ENCODE data around the gene BLOC1S4. TPM values are rescaled to one million over a fixed set of nuclear protein-coding genes. Genes with fewer than 3 reads are reported as not detected.
"Not testable (repeated sequence)": the region's sequence is repeated elsewhere in the genome, so short reads cannot be mapped to it uniquely, and the experiment has no call there.

Gene BLOC1S4
- total RNA-seq: 21.4 and 23.3 TPM in 2 replicates

- Histone ChIP-seq H3K4me3 (ENCODE audit: low read depth, low read length) (peak within 1 kb of the TSS; percentile 76), H3K27me3 (ENCODE audit: control insufficient read depth, insufficient read depth, low read length) (no peaks in the 10 kb centered on the region), H3K36me3 (ENCODE audit: control insufficient read depth, insufficient read depth, low read length) (no peaks in the 10 kb centered on the region)
- no peak for TF ChIP-seq CTCF (IDR thresholded peaks at IDR 0.05; ENCODE audit: insufficient read depth, low read length, poor library complexity, severe bottlenecking)
- peak; percentile 61 for DNase-seq (ENCODE audit: low read depth)
Observed at GRCh38 chr4:6716018-6716911, at the start of gene BLOC1S4. BLOC1S4 (plus strand) TSS chr4:6716174; CDS start chr4:6716210, 36 bp downstream.

- DNase-seq (ENCODE audit: low read depth): peak; percentile 51
- Histone ChIP-seq H3K36me3 (ENCODE audit: control insufficient read depth, insufficient read depth, low read length) (no peaks in the 10 kb centered on the region), H3K27me3 (ENCODE audit: control insufficient read depth, insufficient read depth, low read length) (peaks cover 9% of the 10 kb centered on the region), H3K4me3 (ENCODE audit: low read depth, low read length) (no peak overlapping the region)
- no peak for TF ChIP-seq CTCF (IDR thresholded peaks at IDR 0.05; ENCODE audit: insufficient read depth, low read length, poor library complexity, severe bottlenecking)
Observed at GRCh38 chr4:6668391-6668790, 47.6 kb upstream of the BLOC1S4 start.

GRCh38 chr4:6671648-6672047 is 44.3 kb upstream of the BLOC1S4 start:
- H3K4me3 ChIP-seq (ENCODE audit: low read depth, low read length): no peak overlapping the region
- TF ChIP-seq CTCF (IDR thresholded peaks at IDR 0.05; ENCODE audit: insufficient read depth, low read length, poor library complexity, severe bottlenecking): no peak
- H3K36me3 ChIP-seq (ENCODE audit: control insufficient read depth, insufficient read depth, low read length): peaks cover 1% of the 10 kb centered on the region
- no peaks in the 10 kb centered on the region for H3K27me3 ChIP-seq (ENCODE audit: control insufficient read depth, insufficient read depth, low read length)
- DNase-seq (ENCODE audit: low read depth): no peak

GRCh38 chr4:6672131-6672530 is 43.8 kb upstream of the BLOC1S4 start:
- no peak for TF ChIP-seq CTCF (IDR thresholded peaks at IDR 0.05; ENCODE audit: insufficient read depth, low read length, poor library complexity, severe bottlenecking)
- Histone ChIP-seq H3K4me3 (ENCODE audit: low read depth, low read length) (no peak overlapping the region), H3K36me3 (ENCODE audit: control insufficient read depth, insufficient read depth, low read length) (peaks cover 1% of the 10 kb centered on the region), H3K27me3 (ENCODE audit: control insufficient read depth, insufficient read depth, low read length) (no peaks in the 10 kb centered on the region)
- DNase-seq (ENCODE audit: low read depth): no peak

- DNase-seq (ENCODE audit: low read depth); H3K36me3 ChIP-seq (ENCODE audit: control insufficient read depth, insufficient read depth, low read length); H3K4me3 ChIP-seq (ENCODE audit: low read depth, low read length); H3K27me3 ChIP-seq (ENCODE audit: control insufficient read depth, insufficient read depth, low read length): not testable (repeated sequence)
Observed at GRCh38 chr4:6672541-6673190, 43.3 kb upstream of the BLOC1S4 start.

GRCh38 chr4:6673191-6673659 is 42.7 kb upstream of the BLOC1S4 start:
- not testable (repeated sequence) for H3K27me3 ChIP-seq (ENCODE audit: control insufficient read depth, insufficient read depth, low read length); H3K36me3 ChIP-seq (ENCODE audit: control insufficient read depth, insufficient read depth, low read length); DNase-seq (ENCODE audit: low read depth)
- peak overlapping the region; percentile 55 for H3K4me3 ChIP-seq (ENCODE audit: low read depth, low read length)

All from kidney epithelial cell (primary cell).